ENCODE data around the gene TOMM40.

- TF ChIP-seq, protein P1, sequence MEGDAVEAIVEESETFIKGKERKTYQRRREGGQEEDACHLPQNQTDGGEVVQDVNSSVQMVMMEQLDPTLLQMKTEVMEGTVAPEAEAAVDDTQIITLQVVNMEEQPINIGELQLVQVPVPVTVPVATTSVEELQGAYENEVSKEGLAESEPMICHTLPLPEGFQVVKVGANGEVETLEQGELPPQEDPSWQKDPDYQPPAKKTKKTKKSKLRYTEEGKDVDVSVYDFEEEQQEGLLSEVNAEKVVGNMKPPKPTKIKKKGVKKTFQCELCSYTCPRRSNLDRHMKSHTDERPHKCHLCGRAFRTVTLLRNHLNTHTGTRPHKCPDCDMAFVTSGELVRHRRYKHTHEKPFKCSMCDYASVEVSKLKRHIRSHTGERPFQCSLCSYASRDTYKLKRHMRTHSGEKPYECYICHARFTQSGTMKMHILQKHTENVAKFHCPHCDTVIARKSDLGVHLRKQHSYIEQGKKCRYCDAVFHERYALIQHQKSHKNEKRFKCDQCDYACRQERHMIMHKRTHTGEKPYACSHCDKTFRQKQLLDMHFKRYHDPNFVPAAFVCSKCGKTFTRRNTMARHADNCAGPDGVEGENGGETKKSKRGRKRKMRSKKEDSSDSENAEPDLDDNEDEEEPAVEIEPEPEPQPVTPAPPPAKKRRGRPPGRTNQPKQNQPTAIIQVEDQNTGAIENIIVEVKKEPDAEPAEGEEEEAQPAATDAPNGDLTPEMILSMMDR (IDR thresholded peaks at IDR 0.05; ENCODE audit: insufficient read depth, low read depth, low read length) = no peak
- TF ChIP-seq EZH2 (IDR thresholded peaks at IDR 0.05; ENCODE audit: insufficient read depth, low read length) = no peak
Observed at GRCh38 chr19:44879309-44880065, 11.6 kb upstream of the TOMM40 start.

Data from astrocyte (in vitro differentiated cells and primary cell).